GM23338 (cell line): Measurements from ENCODE around the gene FBXW7. TPM values are rescaled to one million over a fixed set of nuclear protein-coding genes. Genes with fewer than 3 reads are reported as not detected.
A peak's percentile ranks its signal among the peaks of the same experiment; 100 is the strongest.

Source experiments
- ATAC-seq: fragments of 200-7000 bp; cut with Tn5 transposase; 3 replicates; pipeline ENCODE4 v1.9.1; 2020
- DNase-seq: peaks from one replicate; pipeline ENCODE4 v3.0.0-alpha.2; 2015; ENCODE audit warnings: low spot score
- H2AFZ ChIP-seq: fragments of 200-600 bp; sonication (generic); 2 replicates; pipeline ENCODE4 v1.8.0; 2016; ENCODE audit warnings: antibody characterized with exemption, mild to moderate bottlenecking, moderate library complexity
- H3F3A ChIP-seq: fragments of 200-600 bp; sonication (generic); replicated peaks from 2 replicates; pipeline ENCODE4 v1.8.0; 2017; ENCODE audit warnings: antibody characterized with exemption, mixed run types, low read depth
- H3K27ac ChIP-seq: fragments of 200-600 bp; sonication (generic); 2 replicates; pipeline ENCODE4 v1.6.1; 2016; ENCODE audit warnings: low read depth
- H3K27me3 ChIP-seq: fragments of 200-600 bp; sonication (generic); 2 replicates; pipeline ENCODE4 v1.8.0; 2016; ENCODE audit warnings: mild to moderate bottlenecking, mixed run types, moderate library complexity; ENCODE audit not compliant: insufficient read depth
- H3K36me3 ChIP-seq: fragments of 200-600 bp; sonication (generic); 2 replicates; pipeline ENCODE4 v1.8.0; 2016; ENCODE audit warnings: mild to moderate bottlenecking; ENCODE audit not compliant: insufficient read depth
- H3K4me1 ChIP-seq: fragments of 200-600 bp; sonication (generic); 2 replicates; pipeline ENCODE4 v1.8.0; 2016; ENCODE audit warnings: mild to moderate bottlenecking, moderate library complexity; ENCODE audit not compliant: insufficient read depth
- H3K4me2 ChIP-seq: fragments of 200-600 bp; sonication (generic); 2 replicates; pipeline ENCODE4 v1.7.1; 2017; ENCODE audit warnings: mixed run types
- H3K4me3 ChIP-seq: fragments of 200-600 bp; sonication (generic); 2 replicates; pipeline ENCODE4 v1.6.1; 2016; ENCODE audit warnings: mixed run types
- H3K79me2 ChIP-seq: fragments of 200-600 bp; sonication (generic); replicated peaks from 2 replicates; pipeline ENCODE4 v1.8.0; 2017; ENCODE audit warnings: mild to moderate bottlenecking; ENCODE audit not compliant: insufficient read depth
- H3K9me2 ChIP-seq: fragments of 200-600 bp; sonication (generic); 2 replicates; pipeline ENCODE4 v1.8.0; 2017; ENCODE audit not compliant: insufficient read depth
- H4K20me1 ChIP-seq: fragments of 200-600 bp; sonication (generic); replicated peaks from 2 replicates; pipeline ENCODE4 v1.8.0; 2017; ENCODE audit warnings: mild to moderate bottlenecking; ENCODE audit not compliant: insufficient read depth
- H3K27ac Mint-ChIP-seq: 2 replicates; pipeline ENCODE4 v1.8.0; 2020; ENCODE audit warnings: inconsistent platforms, mild to moderate bottlenecking, moderate library complexity, mixed read lengths
- H3K27me3 Mint-ChIP-seq: 3 replicates; pipeline ENCODE4 v1.8.0; 2022; ENCODE audit warnings: low read depth, mild to moderate bottlenecking, moderate library complexity, mixed read lengths, inconsistent platforms; ENCODE audit not compliant: insufficient read depth, poor library complexity
- H3K36me3 Mint-ChIP-seq: 3 replicates; pipeline ENCODE4 v1.8.0; 2021; ENCODE audit warnings: low read depth, mild to moderate bottlenecking, inconsistent platforms, moderate library complexity, mixed read lengths
- H3K4me1 Mint-ChIP-seq: 3 replicates; pipeline ENCODE4 v1.8.0; 2020; ENCODE audit warnings: mild to moderate bottlenecking, inconsistent platforms, mixed read lengths
- H3K4me3 Mint-ChIP-seq: 3 replicates; pipeline ENCODE4 v1.8.0; 2021; ENCODE audit warnings: moderate library complexity, mild to moderate bottlenecking, inconsistent platforms, mixed read lengths
- H3K9me3 Mint-ChIP-seq: 3 replicates; pipeline ENCODE4 v1.8.0; 2020; ENCODE audit warnings: moderate library complexity, mild to moderate bottlenecking, inconsistent platforms, mixed read lengths
- CREB1 ChIP-seq: fragments of 250-450 bp; sonication (Bioruptor Pico); IDR thresholded peaks from 2 replicates; pipeline ENCODE4 v1.5.0; 2020; ENCODE audit warnings: low read depth, mild to moderate bottlenecking, moderate library complexity
- CTCF ChIP-seq, 2 experiments: fragments of 200-600 bp in 1 of 2; sonication (generic) in 1 of 2; conservative IDR thresholded peaks; 2 replicates each; pipeline versions ENCODE4 v1.5.1 to v1.6.1; 2016 to 2017; ENCODE audit warnings: antibody characterized with exemption in 2 of 2, low read depth in 2 of 2, mild to moderate bottlenecking in 2 of 2, moderate library complexity in 1 of 2
- EZH2phosphoT487 ChIP-seq: fragments of 200-600 bp; sonication (generic); IDR thresholded peaks from one replicate; pipeline ENCODE4 v1.8.1; 2018; ENCODE audit warnings: antibody characterized with exemption; ENCODE audit not compliant: unreplicated experiment
- NANOG ChIP-seq: IDR thresholded peaks from 2 replicates; pipeline ENCODE4 v1.6.1; 2016; ENCODE audit warnings: antibody characterized with exemption, borderline replicate concordance
- REST ChIP-seq: IDR thresholded peaks from one replicate; pipeline ENCODE4 v1.6.1; 2018; ENCODE audit warnings: antibody characterized with exemption; ENCODE audit not compliant: unreplicated experiment
- STAT1 ChIP-seq: IDR thresholded peaks from one replicate; pipeline ENCODE4 v1.6.1; 2016; ENCODE audit warnings: antibody characterized with exemption; ENCODE audit not compliant: unreplicated experiment
- ZNF114 ChIP-seq: fragments of 250-450 bp; sonication (Bioruptor Pico); IDR thresholded peaks from 2 replicates; pipeline ENCODE4 v1.5.0; 2020; ENCODE audit warnings: mild to moderate bottlenecking, moderate library complexity
- ZNF331 ChIP-seq: fragments of 250-450 bp; sonication (Bioruptor Pico); IDR thresholded peaks from 2 replicates; pipeline ENCODE4 v1.5.0; 2020; ENCODE audit warnings: low read depth, mild to moderate bottlenecking, moderate library complexity
- polyA plus RNA-seq: library from polyadenylated mRNA; unstranded; fragments of >200 nt; fragmentation: Nextera tagmentation; extraction: Ambion mirVana; gene quantifications from 2 replicates; pipeline ENCODE4 v1.2.1, GENCODE V29; 2016
- total RNA-seq: library from RNA; depleted of rRNA; stranded (reverse); fragments of >200 nt; shearing (Covaris generic); gene quantifications from 2 replicates; pipeline ENCODE4 v1.2.3, GENCODE V29; 2014

Gene FBXW7
- total and polyA plus RNA-seq, 2 experiments from 2014 or later = 25.8 to 34.7 TPM

GRCh38 chr4:152415980-152416379, 119.9 kb downstream of the FBXW7 start (continued):
- TF ChIP-seq CREB1 (CRISPR knock-in tag) (no peak), EZH2phosphoT487 (no peak)

GRCh38 chr4:152408514-152409327, 127.2 kb downstream of the FBXW7 start:
- Histone ChIP-seq H3F3A (no peaks in the 10 kb centered on the region), H2AFZ (no peak overlapping the region), H3K4me2 (no peak overlapping the region), H3K4me1 (peaks cover 8% of the 10 kb centered on the region), H3K36me3 (no peaks in the 10 kb centered on the region), H3K9me2 (no peaks in the 10 kb centered on the region), H4K20me1 (no peaks in the 10 kb centered on the region; the same call in 1 of the 2 replicates), H3K79me2 (no peaks in the 10 kb centered on the region; the same call in 1 of the 2 replicates), H3K27ac (no peak overlapping the region), H3K27me3 (no peaks in the 10 kb centered on the region), H3K4me3 (no peak overlapping the region)
- peaks cover 2% of the 10 kb centered on the region for H3K27me3 Mint-ChIP-seq
- DNase-seq (peak; percentile 83), ATAC-seq (peak; percentile 47)
- peaks cover 4% of the 10 kb centered on the region; the same call in 2 of the 3 replicates for H3K4me1 Mint-ChIP-seq
- TF ChIP-seq CTCF (conservative IDR thresholded peaks at IDR 0.05; ENCODE audit: low read depth in 2 of 2) = peak; percentile 79 to 85
- TF ChIP-seq CREB1 (CRISPR knock-in tag) = no peak
- no peaks in the 10 kb centered on the region for H3K36me3 Mint-ChIP-seq
- no peak overlapping the region for H3K27ac Mint-ChIP-seq
- H3K9me3 Mint-ChIP-seq = no peaks in the 10 kb centered on the region
- no peak overlapping the region for H3K4me3 Mint-ChIP-seq

GRCh38 chr4:152401424-152401823, 134.5 kb downstream of the FBXW7 start:
- Mint-ChIP-seq H3K9me3 (no peaks in the 10 kb centered on the region), H3K27ac (no peak overlapping the region), H3K27me3 (no peaks in the 10 kb centered on the region), H3K4me1 (peaks cover 7% of the 10 kb centered on the region; the same call in 2 of the 3 replicates), H3K36me3 (peaks cover 4% of the 10 kb centered on the region; the same call in 1 of the 3 replicates), H3K4me3 (no peak overlapping the region)
- DNase-seq (no peak), ATAC-seq (no peak)
- no peak for TF ChIP-seq EZH2phosphoT487
- H3K4me2 ChIP-seq = no peak overlapping the region
- no peaks in the 10 kb centered on the region for H3F3A ChIP-seq
- H4K20me1 ChIP-seq = no peaks in the 10 kb centered on the region; the same call in 1 of the 2 replicates
- H2AFZ ChIP-seq = no peak overlapping the region
- no peak overlapping the region for H3K4me3 ChIP-seq
- peaks cover 9% of the 10 kb centered on the region for H3K79me2 ChIP-seq
- H3K27ac ChIP-seq = no peak overlapping the region
- H3K27me3 ChIP-seq = no peaks in the 10 kb centered on the region
- no peaks in the 10 kb centered on the region for H3K36me3 ChIP-seq
- H3K9me2 ChIP-seq = no peaks in the 10 kb centered on the region
- H3K4me1 ChIP-seq = peaks cover 12% of the 10 kb centered on the region

- Histone ChIP-seq H3K9me2 (no peaks in the 10 kb centered on the region), H3K79me2 (peaks cover 9% of the 10 kb centered on the region), H3K4me3 (no peak overlapping the region), H4K20me1 (no peaks in the 10 kb centered on the region; the same call in 1 of the 2 replicates), H3K27me3 (no peaks in the 10 kb centered on the region), H3K36me3 (no peaks in the 10 kb centered on the region), H3K27ac (no peak overlapping the region), H2AFZ (no peak overlapping the region), H3F3A (no peaks in the 10 kb centered on the region), H3K4me1 (peaks cover 9% of the 10 kb centered on the region), H3K4me2 (no peak overlapping the region)
- no peak overlapping the region for H3K4me3 Mint-ChIP-seq
- H3K27ac Mint-ChIP-seq = no peak overlapping the region
- no peaks in the 10 kb centered on the region for H3K9me3 Mint-ChIP-seq
- no peak for ATAC-seq
- H3K27me3 Mint-ChIP-seq = no peaks in the 10 kb centered on the region
- no peak for DNase-seq
- peaks cover 4% of the 10 kb centered on the region; the same call in 1 of the 3 replicates for H3K36me3 Mint-ChIP-seq
- H3K4me1 Mint-ChIP-seq = peaks cover 8% of the 10 kb centered on the region
- no peak for TF ChIP-seq REST
- TF ChIP-seq NANOG = no peak
- TF ChIP-seq ZNF114 = no peak
- TF ChIP-seq STAT1 = no peak
- no peak for TF ChIP-seq ZNF331 (CRISPR knock-in tag)
- no peak for TF ChIP-seq CREB1 (CRISPR knock-in tag)
- no peak for TF ChIP-seq CTCF (conservative IDR thresholded peaks at IDR 0.05; ENCODE audit: low read depth in 2 of 2)
These were observed 136.6 kb downstream of the FBXW7 start for GRCh38 chr4:152399246-152399645.
